COLO668 (cell line): ENCODE results near the gene SYTL3.

Source experiments
- DNase-seq: peaks from one replicate; lab custom pipeline; 2025; ENCODE audit not compliant: unreplicated experiment; lab: John Stamatoyannopoulos, UW

SYTL3 gene

DNA sequence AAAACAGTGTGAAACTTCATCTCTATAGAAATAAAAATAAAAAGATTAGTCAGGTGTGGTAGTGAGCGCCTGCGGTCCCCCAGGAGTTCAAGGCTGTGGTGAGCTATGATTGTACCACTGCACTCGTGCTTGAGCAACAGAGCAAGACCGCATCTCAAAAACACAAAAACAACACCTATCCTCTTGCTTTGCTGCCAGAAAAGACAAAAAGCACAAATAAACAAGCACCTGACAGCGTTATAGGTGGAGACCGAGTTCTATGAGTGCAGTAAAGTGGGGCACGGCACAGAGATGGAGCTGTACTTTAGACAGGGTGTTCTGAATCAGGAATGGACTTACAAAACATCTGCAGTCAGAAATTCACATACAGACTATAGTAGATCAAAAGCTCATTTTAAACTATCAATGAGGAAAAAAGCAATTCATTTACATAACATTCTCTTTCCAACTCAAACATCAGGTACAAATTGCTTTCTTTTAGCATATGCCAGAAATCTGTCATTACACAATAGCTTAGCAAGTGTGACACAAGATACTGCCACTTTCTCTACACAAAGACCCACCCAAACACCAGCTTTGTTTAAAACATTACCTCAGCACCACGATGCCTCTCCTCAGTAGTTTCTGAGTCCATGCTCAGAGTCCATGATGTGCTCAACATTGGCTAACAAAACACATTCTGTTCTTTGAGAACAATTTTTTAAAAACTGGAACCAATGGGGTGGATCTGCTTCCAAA lies 159.3 kb downstream of the SYTL3 start:
- no peak for DNase-seq

DNA sequence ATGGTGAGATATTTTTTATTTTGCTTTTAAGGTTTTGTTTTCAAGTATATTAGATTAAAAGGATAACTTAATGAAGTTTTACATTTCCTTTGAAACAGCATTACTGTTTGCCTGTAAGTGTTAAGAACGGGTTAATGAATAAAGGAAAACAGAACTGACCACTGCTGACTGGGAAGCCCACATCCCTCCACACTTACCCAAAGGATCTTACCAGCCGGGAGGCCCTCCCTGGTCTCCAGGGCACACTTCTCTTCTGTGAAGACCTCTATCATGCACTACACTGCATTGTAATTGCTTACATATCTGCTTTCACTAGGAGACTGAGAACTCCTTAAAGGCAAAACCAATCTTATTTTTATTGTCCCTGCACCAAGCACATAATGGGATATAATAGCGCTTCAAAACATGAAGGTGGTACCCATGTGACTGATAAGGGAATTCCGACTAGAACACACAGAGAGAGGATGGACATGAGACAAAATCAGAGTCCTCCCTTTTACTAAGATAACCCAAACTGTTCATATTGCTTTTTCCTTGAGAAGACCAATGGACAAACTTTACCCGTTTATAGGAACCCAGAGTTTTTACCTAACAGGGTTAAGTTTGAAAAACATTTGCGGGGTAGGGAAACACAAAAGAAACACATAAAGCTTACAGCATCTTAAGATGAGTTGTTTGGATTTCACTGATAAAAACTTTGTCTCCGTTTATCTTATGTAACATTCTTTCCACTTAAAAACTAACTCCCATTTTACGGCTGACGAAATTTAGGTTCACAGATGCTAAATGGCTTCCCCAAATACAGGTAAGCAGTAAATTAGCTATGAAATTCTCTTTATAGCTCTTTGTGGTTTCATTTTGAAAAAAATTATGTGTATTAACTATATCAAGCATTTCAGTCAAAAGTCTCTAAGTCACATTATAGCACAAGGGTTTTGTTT lies 160.6 kb downstream of the SYTL3 start:
- DNase-seq: no peak

DNA sequence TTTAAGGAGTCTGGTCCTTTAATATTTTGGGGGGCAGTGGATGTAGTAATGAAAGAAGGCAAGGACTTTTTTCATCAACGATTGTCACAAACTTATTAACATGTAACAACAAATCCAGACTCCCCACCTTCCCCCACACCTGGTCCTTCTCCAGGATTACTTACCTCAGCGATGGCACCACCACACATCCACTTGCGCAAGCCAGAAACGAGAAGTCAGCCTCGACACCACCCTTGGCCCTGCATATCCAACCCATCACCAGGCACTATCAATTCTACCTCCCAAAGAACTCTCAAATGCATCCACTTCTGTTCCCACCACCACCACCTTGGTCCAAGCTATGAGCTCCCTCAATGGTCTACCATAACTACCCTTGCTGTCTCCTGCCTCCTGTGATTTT lies 162.8 kb downstream of the SYTL3 start:
- DNase-seq: no peak

DNA sequence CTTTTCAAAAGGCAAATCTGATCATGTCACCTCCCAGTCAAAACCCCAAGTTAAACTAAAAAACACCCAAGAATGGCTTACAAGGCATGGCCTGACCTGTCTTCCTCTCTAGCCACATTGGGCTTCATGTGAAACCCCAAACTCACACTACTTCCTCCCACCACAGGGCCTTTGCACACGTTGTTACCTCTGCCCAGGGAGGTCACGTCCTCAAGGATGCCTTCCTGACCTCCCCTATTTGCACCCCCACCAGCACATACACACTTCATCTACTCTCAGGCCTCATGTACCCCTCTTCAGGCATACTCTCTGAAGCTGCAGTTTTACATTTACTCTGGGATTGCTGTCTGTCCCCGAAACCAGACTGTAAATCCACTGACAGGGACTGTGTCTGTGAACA lies 163.2 kb downstream of the SYTL3 start:
- no peak for DNase-seq
